SK-N-SH (cell line): ENCODE results near the gene ANP32A. TPM values are rescaled to one million over a fixed set of nuclear protein-coding genes. Genes with fewer than 3 reads are reported as not detected.

Experiments
- CTCF ChIA-PET: fragments of 300-600, 350-600 bp; formaldehyde crosslinking; extraction: SDS; loops from one replicate; lab custom pipeline; 2021; lab: Yijun Ruan, JAX
- POLR2A ChIA-PET: fragments of 350-600 bp; sonication (Branson Sonifier 250); formaldehyde crosslinking; extraction: SDS; loops from one replicate; lab custom pipeline; 2020; ENCODE audit warnings: antibody characterized with exemption, inconsistent platforms; lab: Yijun Ruan, JAX
- DNase-seq: peaks from one replicate; pipeline ENCODE4 v3.0.0; 2012
- H2AFZ ChIP-seq: fragments of 200-600 bp; sonication (generic); 2 replicates; pipeline ENCODE4 v1.8.1; 2016; ENCODE audit warnings: antibody characterized with exemption, mild to moderate bottlenecking, low read depth
- H3F3A ChIP-seq: fragments of 200-600 bp; sonication (generic); replicated peaks from 2 replicates; pipeline ENCODE3; 2016; ENCODE audit warnings: antibody characterized with exemption, mild to moderate bottlenecking; ENCODE audit not compliant: insufficient read depth
- H3K27ac ChIP-seq, 2 experiments: fragments of 200-500 bp in 1 of 2; fragments of 200-600 bp in 1 of 2; sonication (Bioruptor generic) in 1 of 2; sonication (generic), shearing (Covaris generic) in 1 of 2; 2 replicates each; pipeline versions ENCODE4 v1.5.1 to v1.6.1; 2014 to 2016; ENCODE audit warnings: low read depth in 2 of 2, inconsistent platforms in 1 of 2, low read length in 1 of 2, mild to moderate bottlenecking in 1 of 2, mixed read lengths in 1 of 2
- H3K27me3 ChIP-seq: fragments of 200-600 bp; sonication (generic), shearing (Covaris generic); 2 replicates; pipeline ENCODE4 v1.6.1; 2016; ENCODE audit warnings: mixed run types; ENCODE audit not compliant: insufficient read depth
- H3K36me3 ChIP-seq, 2 experiments: fragments of 200-500 bp in 1 of 2; fragments of 200-600 bp in 1 of 2; sonication (Bioruptor generic) in 1 of 2; sonication (generic) in 1 of 2; replicated peaks in 1 of 2; 2 replicates each; pipeline versions ENCODE3 to v1.5.1; 2014 to 2016; ENCODE audit warnings: low read length in 1 of 2, mild to moderate bottlenecking in 1 of 2; ENCODE audit not compliant: insufficient read depth in 2 of 2, control insufficient read depth in 1 of 2
- H3K4me1 ChIP-seq, 2 experiments: fragments of 200-500 bp in 1 of 2; fragments of 200-600 bp in 1 of 2; sonication (Bioruptor generic) in 1 of 2; sonication (generic), shearing (Covaris generic) in 1 of 2; 2 replicates each; pipeline versions ENCODE4 v1.5.1 to v1.6.1; 2014 to 2016; ENCODE audit warnings: low read depth in 1 of 2, low read length in 1 of 2, mixed run types in 1 of 2; ENCODE audit not compliant: insufficient read depth in 2 of 2, control insufficient read depth in 1 of 2
- H3K4me2 ChIP-seq: fragments of 200-600 bp; sonication (generic), shearing (Covaris generic); 2 replicates; pipeline ENCODE4 v1.6.1; 2017; ENCODE audit warnings: mixed run types
- H3K4me3 ChIP-seq, 2 experiments: fragments of 200-500 bp in 1 of 2; fragments of 200-600 bp in 1 of 2; sonication (Bioruptor generic) in 1 of 2; sonication (generic), shearing (Covaris generic) in 1 of 2; 2 replicates each; pipeline versions ENCODE4 v1.5.1 to v1.8.1; 2014 to 2016; ENCODE audit warnings: low read depth in 2 of 2, inconsistent platforms in 1 of 2, low read length in 1 of 2, mild to moderate bottlenecking in 1 of 2, mixed read lengths in 1 of 2, moderate library complexity in 1 of 2
- H3K79me2 ChIP-seq: fragments of 200-600 bp; sonication (generic); 2 replicates; pipeline ENCODE4 v1.8.1; 2017; ENCODE audit warnings: mild to moderate bottlenecking; ENCODE audit not compliant: insufficient read depth
- H3K9ac ChIP-seq: fragments of 200-600 bp; sonication (generic); 2 replicates; pipeline ENCODE4 v1.6.1; 2017; ENCODE audit warnings: mixed run types
- H3K9me2 ChIP-seq: fragments of 200-600 bp; sonication (generic); 2 replicates; pipeline ENCODE4 v1.6.1; 2017; ENCODE audit warnings: mixed run types
- H3K9me3 ChIP-seq: fragments of 200-600 bp; sonication (generic); 2 replicates; pipeline ENCODE4 v1.6.1; 2017; ENCODE audit warnings: mixed run types, mild to moderate bottlenecking, moderate library complexity
- H4K20me1 ChIP-seq: fragments of 200-600 bp; sonication (generic); 2 replicates; pipeline ENCODE4 v1.6.1; 2017; ENCODE audit warnings: mild to moderate bottlenecking, mixed run types; ENCODE audit not compliant: insufficient read depth
- CHD2 ChIP-seq: fragments of 150-350 bp; IDR thresholded peaks from 2 replicates; pipeline ENCODE4 v1.6.1; 2018; ENCODE audit warnings: low read length; ENCODE audit not compliant: partially characterized antibody
- ELF1 ChIP-seq: IDR thresholded peaks from 2 replicates; pipeline ENCODE4 v1.4.0; 2012
- EP300 ChIP-seq, 2 experiments: IDR thresholded peaks; 2 replicates each; pipeline versions ENCODE4 v1.4.0 to v1.6.1; 2012; ENCODE audit warnings: borderline replicate concordance in 1 of 2, low read depth in 1 of 2, low read length in 1 of 2
- FOXM1 ChIP-seq: IDR thresholded peaks from 2 replicates; pipeline ENCODE4 v1.4.0; 2012; ENCODE audit warnings: low read depth, mild to moderate bottlenecking
- GABPA ChIP-seq: IDR thresholded peaks from 2 replicates; pipeline ENCODE4 v1.4.0; 2012; ENCODE audit warnings: low read depth, mild to moderate bottlenecking
- JUND ChIP-seq: IDR thresholded peaks from 2 replicates; pipeline ENCODE4 v1.4.0; 2012
- MXI1 ChIP-seq: IDR thresholded peaks from 2 replicates; pipeline ENCODE4 v1.6.1; 2012; ENCODE audit warnings: mild to moderate bottlenecking, low read depth, low read length, improper control_type of control experiment
- REST ChIP-seq: IDR thresholded peaks from 2 replicates; pipeline ENCODE4 v1.6.1; 2012; ENCODE audit warnings: mild to moderate bottlenecking, low read depth, low read length, moderate library complexity
- RFX5 ChIP-seq: IDR thresholded peaks from 2 replicates; pipeline ENCODE4 v1.6.1; 2012; ENCODE audit warnings: mild to moderate bottlenecking, improper control_type of control experiment, low read length
- RXRA ChIP-seq: IDR thresholded peaks from 2 replicates; pipeline ENCODE4 v1.4.0; 2012; ENCODE audit warnings: low read depth, mild to moderate bottlenecking, borderline replicate concordance
- USF2 ChIP-seq: fragments of 150-350 bp; IDR thresholded peaks from 2 replicates; pipeline ENCODE4 v1.6.1; 2017; ENCODE audit warnings: antibody characterized with exemption, low read length, low read depth, borderline replicate concordance
- WGBS: methylation state at CpG from one replicate; pipeline ENCODE4 v1.1.6; 2017; ENCODE audit warnings: low lambda C conversion rate; 5-methylcytosine and 5-hydroxymethylcytosine counted together
- polyA plus RNA-seq, 3 experiments: library from polyadenylated mRNA; depleted of rRNA; stranded (reverse); fragments of >200 nt; gene quantifications; 2 replicates each; pipeline ENCODE4 v1.2.3, GENCODE V29; 2012
- TF ChIP-seq, protein P1 (sequence below): IDR thresholded peaks from 2 replicates; pipeline ENCODE4 v1.4.0; 2012; ENCODE audit warnings: low read depth, borderline replicate concordance
- TF ChIP-seq, protein P2 (sequence below): fragments of 200-600 bp; sonication (generic); IDR thresholded peaks from 2 replicates; pipeline ENCODE4 v1.6.1; 2017; ENCODE audit warnings: antibody characterized with exemption, mild to moderate bottlenecking, moderate library complexity

ANP32A gene
- polyA plus RNA-seq, 1 of the 3 experiments (the other 2 are of a cell fraction) = 58.4 TPM

DNA sequence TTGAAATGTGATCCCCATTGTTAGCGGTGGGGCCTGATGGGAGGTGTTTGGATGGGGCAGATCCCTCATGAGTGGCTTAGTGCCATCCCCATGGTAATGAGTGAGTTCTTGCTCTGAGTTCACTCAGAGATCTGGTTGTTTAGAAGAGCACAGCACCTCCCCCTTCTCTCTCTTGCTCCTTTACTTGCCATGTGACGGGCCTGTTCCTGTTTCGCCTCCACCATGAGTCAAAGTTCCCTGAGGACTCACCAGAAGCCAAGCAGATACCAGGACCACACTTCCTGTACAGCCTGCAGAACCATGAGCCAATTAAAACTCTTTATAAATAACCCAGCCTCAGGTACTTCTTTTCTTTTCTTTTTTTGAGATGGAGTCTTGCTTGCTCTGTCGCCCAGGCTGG, 46.6 kb downstream of the ANP32A start:
- POLR2A ChIA-PET = no interaction called here
- CTCF ChIA-PET = no interaction called here
- 89% methylated on average over 4 of the region's 4 CpGs for WGBS

More for the DNA sequence above, 46.6 kb downstream of the ANP32A start:
- Histone ChIP-seq H3K4me1 (peaks cover 0 to 3% of the 10 kb centered on the region in 2 experiments; a peak in 1 of 4 replicates), H3F3A (peaks cover 10% of the 10 kb centered on the region), H3K36me3 (peaks cover 16 to 20% of the 10 kb centered on the region in 2 experiments), H3K9me2 (no peaks in the 10 kb centered on the region), H4K20me1 (no peaks in the 10 kb centered on the region), H3K4me2 (no peak overlapping the region), H3K27ac (no peak overlapping the region), H3K27me3 (no peaks in the 10 kb centered on the region), H3K4me3 (no peak overlapping the region), H3K9ac (no peak overlapping the region), H2AFZ (no peak overlapping the region), H3K79me2 (no peaks in the 10 kb centered on the region), H3K9me3 (no peaks in the 10 kb centered on the region)
- TF ChIP-seq CHD2 = no peak
- TF ChIP-seq FOXM1 = no peak
- TF ChIP-seq RFX5 = no peak
- no peak for TF ChIP-seq JUND
- TF ChIP-seq, protein P1, sequence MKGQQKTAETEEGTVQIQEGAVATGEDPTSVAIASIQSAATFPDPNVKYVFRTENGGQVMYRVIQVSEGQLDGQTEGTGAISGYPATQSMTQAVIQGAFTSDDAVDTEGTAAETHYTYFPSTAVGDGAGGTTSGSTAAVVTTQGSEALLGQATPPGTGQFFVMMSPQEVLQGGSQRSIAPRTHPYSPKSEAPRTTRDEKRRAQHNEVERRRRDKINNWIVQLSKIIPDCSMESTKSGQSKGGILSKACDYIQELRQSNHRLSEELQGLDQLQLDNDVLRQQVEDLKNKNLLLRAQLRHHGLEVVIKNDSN = no peak
- TF ChIP-seq GABPA = no peak
- no peak for TF ChIP-seq RXRA
- TF ChIP-seq, protein P2, sequence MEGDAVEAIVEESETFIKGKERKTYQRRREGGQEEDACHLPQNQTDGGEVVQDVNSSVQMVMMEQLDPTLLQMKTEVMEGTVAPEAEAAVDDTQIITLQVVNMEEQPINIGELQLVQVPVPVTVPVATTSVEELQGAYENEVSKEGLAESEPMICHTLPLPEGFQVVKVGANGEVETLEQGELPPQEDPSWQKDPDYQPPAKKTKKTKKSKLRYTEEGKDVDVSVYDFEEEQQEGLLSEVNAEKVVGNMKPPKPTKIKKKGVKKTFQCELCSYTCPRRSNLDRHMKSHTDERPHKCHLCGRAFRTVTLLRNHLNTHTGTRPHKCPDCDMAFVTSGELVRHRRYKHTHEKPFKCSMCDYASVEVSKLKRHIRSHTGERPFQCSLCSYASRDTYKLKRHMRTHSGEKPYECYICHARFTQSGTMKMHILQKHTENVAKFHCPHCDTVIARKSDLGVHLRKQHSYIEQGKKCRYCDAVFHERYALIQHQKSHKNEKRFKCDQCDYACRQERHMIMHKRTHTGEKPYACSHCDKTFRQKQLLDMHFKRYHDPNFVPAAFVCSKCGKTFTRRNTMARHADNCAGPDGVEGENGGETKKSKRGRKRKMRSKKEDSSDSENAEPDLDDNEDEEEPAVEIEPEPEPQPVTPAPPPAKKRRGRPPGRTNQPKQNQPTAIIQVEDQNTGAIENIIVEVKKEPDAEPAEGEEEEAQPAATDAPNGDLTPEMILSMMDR = no peak
- no peak for TF ChIP-seq EP300 (IDR thresholded peaks at IDR 0.05; ENCODE audit: borderline replicate concordance in 1 of 2, low read depth in 1 of 2, low read length in 1 of 2)
- TF ChIP-seq MXI1 = no peak
- TF ChIP-seq USF2 = no peak
- no peak for TF ChIP-seq REST
- TF ChIP-seq ELF1 = no peak
- DNase-seq = no peak
